H1 (cell line): ENCODE data around the gene PRDM10. TPM values are rescaled to one million over a fixed set of nuclear protein-coding genes. Genes with fewer than 3 reads are reported as not detected.

Source experiments
- CTCF ChIA-PET: fragments of 300-600 bp; sonication (Branson Sonifier 250); formaldehyde crosslinking; loops from one replicate; lab custom pipeline; 2021; ENCODE audit not compliant: partially characterized antibody; lab: Charles Lee
- POLR2A ChIA-PET: fragments of 300-600 bp; sonication (Branson Sonifier 250); formaldehyde crosslinking; loops from one replicate; lab custom pipeline; 2021; ENCODE audit warnings: inconsistent platforms; ENCODE audit not compliant: partially characterized antibody; lab: Charles Lee
- DNase-seq, 2 experiments: peaks; one replicate each; pipeline versions ENCODE4 v3.0.0 to v3.0.0-alpha.2; 2010 to 2022; ENCODE audit warnings: low spot score in 2 of 2, low read depth in 1 of 2, mixed read lengths in 1 of 2
- FAIRE-seq: peaks from 2 replicates; lab custom pipeline; 2011; peaks lifted over from hg19 to GRCh38; lab: Jason Lieb, UNC
- H2AFZ ChIP-seq: 2 replicates; pipeline ENCODE4 v1.8.1; 2012; ENCODE audit warnings: low read length, inconsistent platforms
- H2AK5ac ChIP-seq: 2 replicates; pipeline ENCODE4 v1.6.1; 2013; ENCODE audit warnings: low read depth, low read length
- H2BK120ac ChIP-seq: replicated peaks from 2 replicates; pipeline ENCODE3; 2013; ENCODE audit warnings: low read depth, low read length, inconsistent platforms
- H2BK12ac ChIP-seq: 2 replicates; pipeline ENCODE4 v1.6.1; 2013; ENCODE audit warnings: low read depth, low read length
- H2BK15ac ChIP-seq: 2 replicates; pipeline ENCODE4 v1.6.1; 2013; ENCODE audit warnings: low read length
- H2BK20ac ChIP-seq: 2 replicates; pipeline ENCODE4 v1.6.1; 2013; ENCODE audit warnings: low read length
- H2BK5ac ChIP-seq: 2 replicates; pipeline ENCODE4 v1.6.1; 2013; ENCODE audit warnings: low read depth, low read length
- H3K14ac ChIP-seq: 2 replicates; pipeline ENCODE4 v1.6.1; 2013; ENCODE audit warnings: inconsistent platforms; ENCODE audit not compliant: insufficient read length
- H3K18ac ChIP-seq: 2 replicates; pipeline ENCODE4 v1.6.1; 2013; ENCODE audit warnings: low read length; ENCODE audit errors: extremely low read depth
- H3K23ac ChIP-seq: 2 replicates; pipeline ENCODE4 v1.6.1; 2013; ENCODE audit warnings: inconsistent platforms; ENCODE audit not compliant: insufficient read length
- H3K23me2 ChIP-seq: 2 replicates; pipeline ENCODE4 v1.6.1; 2013; ENCODE audit warnings: low read depth, low read length
- H3K27ac ChIP-seq: 2 replicates; pipeline ENCODE4 v1.6.1; 2011; ENCODE audit warnings: low read depth, low read length, inconsistent platforms
- H3K27me3 ChIP-seq, 4 experiments: replicated peaks in 1 of 4; 1 replicate in 1 of 4; 2 replicates in 3 of 4; pipeline versions ENCODE4 v1.6.1 to v1.8.1; 2011 to 2013; ENCODE audit warnings: low read length in 3 of 4, mild to moderate bottlenecking in 3 of 4, inconsistent platforms in 2 of 4, mixed read lengths in 2 of 4, moderate library complexity in 1 of 4; ENCODE audit not compliant: control insufficient read depth in 3 of 4, insufficient read depth in 3 of 4; ENCODE audit errors: extremely low read depth in 1 of 4
- H3K36me3 ChIP-seq, 4 experiments: 2 replicates each; pipeline versions ENCODE4 v1.6.1 to v1.8.1; 2011 to 2013; ENCODE audit warnings: mild to moderate bottlenecking in 4 of 4, low read length in 3 of 4, moderate library complexity in 2 of 4, control low read depth in 1 of 4, inconsistent platforms in 1 of 4; ENCODE audit not compliant: insufficient read depth in 4 of 4, control insufficient read depth in 2 of 4
- H3K4ac ChIP-seq: replicated peaks from 2 replicates; pipeline ENCODE3; 2013; ENCODE audit warnings: low read length, low read depth, mixed read lengths, inconsistent platforms; ENCODE audit not compliant: insufficient read length
- H3K4me1 ChIP-seq, 4 experiments: replicated peaks in 1 of 4; 1 replicate in 1 of 4; 2 replicates in 3 of 4; pipeline versions ENCODE4 v1.6.1 to v1.8.1; 2011 to 2013; ENCODE audit warnings: low read length in 3 of 4, inconsistent platforms in 2 of 4, mixed read lengths in 1 of 4; ENCODE audit not compliant: insufficient read depth in 4 of 4, control insufficient read depth in 3 of 4
- H3K4me2 ChIP-seq, 2 experiments: 2 replicates each; pipeline versions ENCODE4 v1.6.1 to v1.8.1; 2011 to 2013; ENCODE audit warnings: low read depth in 2 of 2, low read length in 2 of 2, control low read depth in 1 of 2, inconsistent platforms in 1 of 2, mild to moderate bottlenecking in 1 of 2; ENCODE audit not compliant: insufficient read depth in 1 of 2
- H3K4me3 ChIP-seq, 4 experiments: fragments of 200-600, 300-600 bp in 1 of 4; sonication (generic), shearing (Covaris generic), sonication (Bioruptor Twin) in 1 of 4; 2 replicates each; pipeline versions ENCODE4 v1.5.1 to v1.8.1; 2011 to 2016; ENCODE audit warnings: low read length in 4 of 4, low read depth in 3 of 4, control low read depth in 2 of 4, inconsistent platforms in 2 of 4, mild to moderate bottlenecking in 2 of 4, mixed read lengths in 1 of 4, moderate library complexity in 1 of 4; ENCODE audit not compliant: insufficient read depth in 2 of 4; ENCODE audit errors: extremely low read depth in 1 of 4
- H3K56ac ChIP-seq: replicated peaks from 2 replicates; pipeline ENCODE3; 2013; ENCODE audit warnings: low read depth, mild to moderate bottlenecking, mixed read lengths, low read length, inconsistent platforms; ENCODE audit not compliant: insufficient read length
- H3K79me1 ChIP-seq: 2 replicates; pipeline ENCODE4 v1.6.1; 2013; ENCODE audit warnings: low read depth, low read length, control low read depth
- H3K79me2 ChIP-seq, 2 experiments: 2 replicates each; pipeline versions ENCODE4 v1.6.1 to v1.8.1; 2012 to 2013; ENCODE audit warnings: low read length in 2 of 2, mild to moderate bottlenecking in 2 of 2, inconsistent platforms in 1 of 2; ENCODE audit not compliant: insufficient read depth in 2 of 2, control insufficient read depth in 1 of 2
- H3K9ac ChIP-seq, 4 experiments: replicated peaks in 1 of 4; 1 replicate in 1 of 4; 2 replicates in 3 of 4; pipeline versions ENCODE4 v1.6.1 to v1.8.1; 2011 to 2013; ENCODE audit warnings: low read depth in 3 of 4, low read length in 3 of 4, control low read depth in 2 of 4, mild to moderate bottlenecking in 2 of 4, moderate library complexity in 2 of 4, inconsistent platforms in 1 of 4; ENCODE audit errors: extremely low read depth in 1 of 4
- H3K9me3 ChIP-seq, 2 experiments: 2 replicates each; pipeline versions ENCODE4 v1.6.1 to v1.8.1; 2012 to 2013; ENCODE audit warnings: mild to moderate bottlenecking in 2 of 2, moderate library complexity in 2 of 2, control low read depth in 1 of 2, inconsistent platforms in 1 of 2, low read depth in 1 of 2, low read length in 1 of 2, mixed read lengths in 1 of 2; ENCODE audit not compliant: insufficient read depth in 2 of 2
- H4K20me1 ChIP-seq, 2 experiments: replicated peaks in 1 of 2; 2 replicates each; pipeline versions ENCODE3 to v1.8.1; 2011 to 2013; ENCODE audit warnings: inconsistent platforms in 2 of 2, low read length in 2 of 2, mild to moderate bottlenecking in 1 of 2; ENCODE audit not compliant: insufficient read depth in 2 of 2, control insufficient read depth in 1 of 2
- H4K5ac ChIP-seq: 2 replicates; pipeline ENCODE4 v1.6.1; 2013; ENCODE audit warnings: low read length, low read depth, mixed read lengths, inconsistent platforms; ENCODE audit not compliant: insufficient read length
- H4K8ac ChIP-seq: 2 replicates; pipeline ENCODE4 v1.8.0; 2013; ENCODE audit warnings: mild to moderate bottlenecking, moderate library complexity, low read length, inconsistent platforms; ENCODE audit not compliant: insufficient read depth; ENCODE audit errors: extremely low read depth
- H4K91ac ChIP-seq: replicated peaks from 2 replicates; pipeline ENCODE3; 2013; ENCODE audit warnings: low read length, mixed read lengths, inconsistent platforms; ENCODE audit not compliant: insufficient read length
- NANOG ChIP-seq: IDR thresholded peaks from 2 replicates; pipeline ENCODE4 v1.6.1; 2011; ENCODE audit warnings: low read length, low read depth, mild to moderate bottlenecking, inconsistent platforms; ENCODE audit not compliant: insufficient read depth, poor library complexity, severe bottlenecking
- SUZ12 ChIP-seq: fragments of 200-600 bp; sonication (generic); IDR thresholded peaks from 2 replicates; pipeline ENCODE4 v1.6.1; 2012; ENCODE audit warnings: mild to moderate bottlenecking, inconsistent platforms, low read length, moderate library complexity, mixed read lengths
- ZNF274 ChIP-seq: IDR thresholded peaks from 2 replicates; pipeline ENCODE4 v1.7.0; 2012; ENCODE audit warnings: low read length, borderline replicate concordance; ENCODE audit errors: extremely low read depth
- WGBS, 2 experiments: shearing (Covaris generic) in 1 of 2; methylation state at CpG; one replicate each; pipeline versions ENCODE4 v1.1.6 to v1.1.7; 2013 to 2015; ENCODE audit warnings: low lambda C conversion rate in 2 of 2, mixed read lengths in 2 of 2, inconsistent platforms in 1 of 2, low coverage in 1 of 2, missing lambda C conversion rate in 1 of 2; ENCODE audit not compliant: insufficient replicate concordance in 2 of 2, insufficient coverage in 1 of 2, insufficient read length in 1 of 2; ENCODE audit errors: extremely low coverage in 1 of 2, missing lambda C conversion rate in 1 of 2; 5-methylcytosine and 5-hydroxymethylcytosine counted together
- polyA plus RNA-seq, 7 experiments: library from polyadenylated mRNA; depleted of rRNA in 3 of 7; stranded (reverse) in 5 of 7; unstranded in 2 of 7; fragments of >200 nt in 5 of 7; fragments of 200-250 nt in 2 of 7; gene quantifications; 1 replicate in 5 of 7; 2 replicates in 1 of 7; 4 replicates in 1 of 7; pipeline versions ENCODE4 v1.2.1 to v1.2.3, GENCODE V29; 2011 to 2013; ENCODE audit warnings: missing spikeins in 2 of 7, mixed read lengths in 2 of 7
- total RNA-seq: library from RNA; stranded (reverse); fragmentation: NEBNext Ultra II Directional; extraction: Animal tissue kit (Norgen Biotek cat#: 25700); gene quantifications from 2 replicates; pipeline ENCODE4 v1.2.1, GENCODE V29; 2021

Gene PRDM10
- total and polyA plus RNA-seq, 2 of the 8 experiments (the other 6 are each of a cell fraction or from before 2014, with no cell fraction given) = 15.5 to 19.2 TPM

DNA sequence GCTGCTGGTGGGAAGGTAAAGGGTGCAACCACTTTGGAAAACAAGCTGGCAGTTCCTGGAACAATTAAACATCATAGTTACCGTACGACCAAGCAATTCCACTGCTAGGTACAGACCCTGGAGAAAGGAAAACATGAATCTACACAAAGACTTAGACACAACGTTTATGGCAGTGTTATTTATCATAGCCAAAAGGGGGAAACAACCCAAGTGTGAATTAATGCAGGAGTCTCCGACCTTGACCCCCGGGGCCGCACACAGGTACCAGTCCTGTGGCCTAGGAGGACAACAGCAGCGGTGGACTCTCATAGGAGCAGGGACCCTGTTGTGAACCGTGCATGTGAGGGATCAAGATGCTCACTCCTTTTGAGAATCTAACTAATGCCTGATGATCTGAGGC is 22.5 kb downstream of the PRDM10 start:
- no peak for FAIRE-seq
- CTCF ChIA-PET = interaction anchor here (0.9 to 1.8 kb wide), 3 partner anchors 9 to 152 kb away, joined by 3 to 7 read pairs (median 3); no protein-coding TSS in a partner anchor

More for the DNA sequence above, 22.5 kb downstream of the PRDM10 start:
- Histone ChIP-seq H3K23ac (no peak overlapping the region), H3K18ac (no peak overlapping the region), H4K20me1 (peaks cover 0 to 7% of the 10 kb centered on the region in 2 experiments), H3K27me3 (no peaks in the 10 kb centered on the region), H2BK20ac (no peak overlapping the region), H2AK5ac (no peak overlapping the region), H3K79me2 (peaks cover 0 to 15% of the 10 kb centered on the region in 2 experiments; a peak in 2 of 4 replicates), H2BK120ac (no peak overlapping the region), H3K79me1 (peaks cover 6% of the 10 kb centered on the region; the same call in 1 of the 2 replicates), H3K56ac (no peak overlapping the region), H4K5ac (no peak overlapping the region), H4K91ac (no peak overlapping the region), H3K4ac (no peak overlapping the region), H3K23me2 (no peaks in the 10 kb centered on the region), H3K4me1 (no peaks in the 10 kb centered on the region), H3K36me3 (no peaks in the 10 kb centered on the region), H2AFZ (no peak overlapping the region), H3K9ac (no peak overlapping the region), H3K4me2 (no peak overlapping the region), H3K9me3 (no peaks in the 10 kb centered on the region), H4K8ac (no peak overlapping the region), H3K27ac (no peak overlapping the region), H2BK5ac (no peak overlapping the region), H2BK12ac (no peak overlapping the region), H3K4me3 (no peak overlapping the region), H2BK15ac (no peak overlapping the region), H3K14ac (no peak overlapping the region)
- no peak for DNase-seq
- TF ChIP-seq SUZ12 (no peak), ZNF274 (no peak), NANOG (no peak)
- WGBS, 2 experiments = 94% methylated on average over 8 of the region's 8 CpGs; no CpG with 5 or more reads in 1 of the 2 experiments
- POLR2A ChIA-PET = interaction anchor here (0.9 to 3.0 kb wide), 3 partner anchors 9 to 92 kb away, joined by 3 to 20 read pairs (median 3); partner anchors contain the start of gene PRDM10
